ENCODE results near the gene LRCH1.

- TF ChIP-seq, protein P1, sequence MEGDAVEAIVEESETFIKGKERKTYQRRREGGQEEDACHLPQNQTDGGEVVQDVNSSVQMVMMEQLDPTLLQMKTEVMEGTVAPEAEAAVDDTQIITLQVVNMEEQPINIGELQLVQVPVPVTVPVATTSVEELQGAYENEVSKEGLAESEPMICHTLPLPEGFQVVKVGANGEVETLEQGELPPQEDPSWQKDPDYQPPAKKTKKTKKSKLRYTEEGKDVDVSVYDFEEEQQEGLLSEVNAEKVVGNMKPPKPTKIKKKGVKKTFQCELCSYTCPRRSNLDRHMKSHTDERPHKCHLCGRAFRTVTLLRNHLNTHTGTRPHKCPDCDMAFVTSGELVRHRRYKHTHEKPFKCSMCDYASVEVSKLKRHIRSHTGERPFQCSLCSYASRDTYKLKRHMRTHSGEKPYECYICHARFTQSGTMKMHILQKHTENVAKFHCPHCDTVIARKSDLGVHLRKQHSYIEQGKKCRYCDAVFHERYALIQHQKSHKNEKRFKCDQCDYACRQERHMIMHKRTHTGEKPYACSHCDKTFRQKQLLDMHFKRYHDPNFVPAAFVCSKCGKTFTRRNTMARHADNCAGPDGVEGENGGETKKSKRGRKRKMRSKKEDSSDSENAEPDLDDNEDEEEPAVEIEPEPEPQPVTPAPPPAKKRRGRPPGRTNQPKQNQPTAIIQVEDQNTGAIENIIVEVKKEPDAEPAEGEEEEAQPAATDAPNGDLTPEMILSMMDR (IDR thresholded peaks at IDR 0.05; ENCODE audit: low read depth, low read length, missing input control), result no peak
- TF ChIP-seq TAF1 (conservative IDR thresholded peaks at IDR 0.05) (no peak), EGR1 (IDR thresholded peaks at IDR 0.05; ENCODE audit: low read depth in 2 of 2) (no peak), ZBTB33 (IDR thresholded peaks at IDR 0.05) (no peak), HNF4G (IDR thresholded peaks at IDR 0.05) (no peak), SP1 (IDR thresholded peaks at IDR 0.05) (no peak), REST (IDR thresholded peaks at IDR 0.05) (no peak)
Observed at GRCh38 chr13:46602531-46602930, 49.6 kb downstream of the LRCH1 start.
